Measurements from ENCODE around the gene RAD17.
"Not testable (repeated sequence)": the region's sequence is repeated elsewhere in the genome, so short reads cannot be mapped to it uniquely, and the experiment has no call there.

Gene RAD17

GRCh38 chr5:69374911-69375446, 5.4 kb downstream of the RAD17 start:
- DNase-seq, result no peak

GRCh38 chr5:69378376-69378775, 8.8 kb downstream of the RAD17 start:
- no peak for DNase-seq

GRCh38 chr5:69404659-69405330, 35.2 kb downstream of the RAD17 start:
- no peak for DNase-seq

GRCh38 chr5:69414885-69415583, 45.4 kb downstream of the RAD17 start, which contains the start of gene MARVELD2:
MARVELD2 (plus strand) TSS chr5:69415116; CDS start chr5:69419386, 4,270 bp downstream.
- peak; percentile 16 for DNase-seq

GRCh38 chr5:69415584-69415958, 46.0 kb downstream of the RAD17 start:
- no peak for DNase-seq

- no peak for DNase-seq
Observed at GRCh38 chr5:69416180-69416579, 46.6 kb downstream of the RAD17 start.

GRCh38 chr5:69416699-69417098, 47.1 kb downstream of the RAD17 start:
- DNase-seq, result no peak

- no peak for DNase-seq
Observed at GRCh38 chr5:69418554-69418953, 48.9 kb downstream of the RAD17 start.

- no peak for DNase-seq
Observed at GRCh38 chr5:69431424-69432303, 62.0 kb downstream of the RAD17 start.

GRCh38 chr5:69432412-69433206, 63.0 kb downstream of the RAD17 start:
- DNase-seq, result no peak

GRCh38 chr5:69435276-69435884, 65.8 kb downstream of the RAD17 start:
- DNase-seq, result not testable (repeated sequence)

- DNase-seq, result no peak
Observed at GRCh38 chr5:69444127-69444754, 74.6 kb downstream of the RAD17 start.

- no peak for DNase-seq
Observed at GRCh38 chr5:69449511-69449910, 79.9 kb downstream of the RAD17 start.

- DNase-seq, result peak; percentile 86
Observed at GRCh38 chr5:69450116-69450515, 80.5 kb downstream of the RAD17 start.

- DNase-seq, result not testable (repeated sequence)
Observed at GRCh38 chr5:69450527-69450926, 80.9 kb downstream of the RAD17 start.

GRCh38 chr5:69451941-69452647, 82.5 kb downstream of the RAD17 start:
- DNase-seq, result no peak

GRCh38 chr5:69453487-69453886, 83.9 kb downstream of the RAD17 start:
- not testable (repeated sequence) for DNase-seq

GRCh38 chr5:69454460-69455249, 85.0 kb downstream of the RAD17 start:
- DNase-seq, result no peak

GRCh38 chr5:69455428-69455988, 85.9 kb downstream of the RAD17 start:
- DNase-seq, result not testable (repeated sequence)
